ENCODE results near the gene IGLL5. TPM values are rescaled to one million over a fixed set of nuclear protein-coding genes. Genes with fewer than 3 reads are reported as not detected.

Gene IGLL5
- total and polyA plus RNA-seq, 2 donors (not counting 3 experiments of a cell fraction or from before 2014, with no cell fraction given), result not detected

- Histone ChIP-seq H3K4me2 (ENCODE audit: insufficient read depth, low read length) (no peak overlapping the region), H3K4me1 (ENCODE audit: control insufficient read depth, extremely low read depth, insufficient read depth, low read length) (no peaks in the 10 kb centered on the region), H3K9ac (replicated peaks; ENCODE audit: extremely low read depth, insufficient read depth, low read length) (no peak overlapping the region), H3K9me1 (replicated peaks; ENCODE audit: control insufficient read depth, extremely low read depth, insufficient read depth, low read length) (no peaks in the 10 kb centered on the region), H4K20me1 (replicated peaks; ENCODE audit: control insufficient read depth, extremely low read depth, insufficient read depth, low read length) (no peaks in the 10 kb centered on the region), H3K4me3 (replicated peaks in 1 of 3; ENCODE audit: insufficient read depth in 1 of 3, low read depth in 1 of 3, low read length in 3 of 3) (no peak overlapping the region), H3K9me3 (replicated peaks; ENCODE audit: control insufficient read depth, insufficient read depth, low read length) (no peaks in the 10 kb centered on the region), H3K79me2 (ENCODE audit: control insufficient read depth, insufficient read depth, low read length) (no peaks in the 10 kb centered on the region), H3K27ac (ENCODE audit: insufficient read depth, low read depth, low read length) (no peak overlapping the region), H3K27me3 (ENCODE audit: control insufficient read depth in 2 of 2, insufficient read depth in 2 of 2, low read length in 2 of 2) (peaks cover 0 to 2% of the 10 kb centered on the region in 2 experiments), H3K36me3 (ENCODE audit: control insufficient read depth in 2 of 2, extremely low read depth in 1 of 2, insufficient read depth in 2 of 2, low read length in 2 of 2) (no peaks in the 10 kb centered on the region), H2AFZ (ENCODE audit: low read depth, low read length) (no peak overlapping the region)
- FAIRE-seq (no peak), DNase-seq (ENCODE audit: low read depth, low spot score) (no peak)
- BruUV-seq (replicated peaks), result no TSS peak
- TF ChIP-seq MYC (IDR thresholded peaks at IDR 0.05; ENCODE audit: low read depth, low read length), result no peak
- TF ChIP-seq EZH2 (IDR thresholded peaks at IDR 0.05; ENCODE audit: borderline replicate concordance, low read depth, low read length, severe bottlenecking), result no peak
- no peak for TF ChIP-seq JUN (IDR thresholded peaks at IDR 0.05; ENCODE audit: borderline replicate concordance, insufficient read depth, insufficient read length, low read depth)
- TF ChIP-seq POLR2AphosphoS5 (IDR thresholded peaks at IDR 0.05; ENCODE audit: insufficient read depth, low read depth, low read length), result no peak
- no peak for TF ChIP-seq POLR2A (IDR thresholded peaks at IDR 0.05; ENCODE audit: low read depth, low read length)
- no peak for TF ChIP-seq CTCF (IDR thresholded peaks at IDR 0.05; ENCODE audit: extremely low read depth in 1 of 2, insufficient read depth in 1 of 2, low read depth in 1 of 2, low read length in 2 of 2)
- no peak for TF ChIP-seq GATA2 (IDR thresholded peaks at IDR 0.05; ENCODE audit: insufficient read depth, insufficient read length, low read depth, low read length)
- TF ChIP-seq FOS (IDR thresholded peaks at IDR 0.05; ENCODE audit: borderline replicate concordance, insufficient read depth, low read length), result no peak
- TF ChIP-seq, protein P1, sequence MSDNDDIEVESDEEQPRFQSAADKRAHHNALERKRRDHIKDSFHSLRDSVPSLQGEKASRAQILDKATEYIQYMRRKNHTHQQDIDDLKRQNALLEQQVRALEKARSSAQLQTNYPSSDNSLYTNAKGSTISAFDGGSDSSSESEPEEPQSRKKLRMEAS (IDR thresholded peaks at IDR 0.05; ENCODE audit: insufficient read depth, insufficient read length), result no peak
- dilution Hi-C loops (cut with MboI; ENCODE audit: extremely low pct_ligation_motif_present, low sequenced_read_pairs), result no loop called here
- CTCF ChIA-PET, result interaction anchor here (1.4 kb wide), 1 partner anchor 31 kb away, joined by 3 read pairs; no protein-coding TSS in a partner anchor
- intact Hi-C loops (cut with micrococcal nuclease), result no loop called here
- POLR2A ChIA-PET, result no interaction called here
Measured at GRCh38 chr22:22910272-22911240, 22.9 kb downstream of the IGLL5 start.

All from endothelial cell of umbilical vein (primary cell).